IgD-negative memory B cell (primary cell): ENCODE data around the gene FAM170B. TPM values are rescaled to one million over a fixed set of nuclear protein-coding genes. Genes with fewer than 3 reads are reported as not detected.

ENCODE experiments used
- H3K27ac Mint-ChIP-seq, 3 donors: one replicate each; pipeline ENCODE4 v1.8.0; 2020 to 2022; ENCODE audit warnings: mild to moderate bottlenecking in 3 of 3, mixed read lengths in 3 of 3, moderate library complexity in 1 of 3
- H3K27me3 Mint-ChIP-seq: one replicate; pipeline ENCODE4 v1.8.0; 2021; ENCODE audit warnings: mixed read lengths
- H3K36me3 Mint-ChIP-seq: one replicate; pipeline ENCODE4 v1.8.0; 2020; ENCODE audit warnings: mild to moderate bottlenecking, mixed read lengths
- H3K4me1 Mint-ChIP-seq, 3 donors: one replicate each; pipeline ENCODE4 v1.8.0; 2020 to 2022; ENCODE audit warnings: mixed read lengths in 3 of 3, mild to moderate bottlenecking in 1 of 3
- H3K4me3 Mint-ChIP-seq, 4 donors: one replicate each; pipeline ENCODE4 v1.8.0; 2020 to 2022; ENCODE audit warnings: mild to moderate bottlenecking in 4 of 4, mixed read lengths in 4 of 4, moderate library complexity in 3 of 4
- H3K9me3 Mint-ChIP-seq, 3 donors: one replicate each; pipeline ENCODE4 v1.8.0; 2020 to 2021; ENCODE audit warnings: mixed read lengths in 3 of 3, mild to moderate bottlenecking in 1 of 3
- polyA plus RNA-seq: library from polyadenylated mRNA; unstranded; fragments of 300-500 nt; fragmentation: Illumina TruSeq; gene quantifications from one replicate; pipeline ENCODE4 v1.2.3, GENCODE V29; 2021

FAM170B gene
- polyA plus RNA-seq, 1 donor from 2014 or later = not detected

DNA sequence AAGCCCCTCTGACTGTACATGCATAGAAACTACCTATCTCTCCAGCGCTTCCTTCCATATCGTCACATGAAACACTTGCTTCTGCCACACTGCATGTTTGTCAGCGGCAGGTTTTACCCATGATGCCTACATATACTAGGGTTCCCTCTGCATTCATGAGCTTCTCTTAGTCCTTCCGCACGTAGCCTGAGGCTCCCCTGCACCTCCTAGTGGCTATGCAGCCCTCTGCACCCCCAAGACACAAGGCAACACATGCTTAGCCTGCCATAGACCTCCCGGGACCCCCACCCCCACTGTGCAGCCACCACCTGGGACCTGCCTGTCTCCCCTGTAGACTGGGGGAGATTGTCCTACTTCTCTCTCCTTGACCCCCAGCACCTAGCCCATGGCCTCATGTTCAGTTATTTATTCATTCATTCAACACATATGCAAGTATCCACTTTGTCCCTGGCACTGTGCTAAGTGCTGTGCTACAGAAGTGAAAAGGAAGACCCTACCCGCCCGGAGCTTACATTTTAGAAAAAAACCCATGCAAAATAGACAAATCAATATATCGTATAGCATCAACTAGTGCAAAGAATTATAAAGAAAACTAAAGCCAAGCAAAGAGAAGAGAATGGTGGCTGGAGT, 30.9 kb upstream of the FAM170B start:
- Mint-ChIP-seq H3K4me3 (peak overlapping the region in 1 of 4 donors; percentile 71), H3K36me3 (peaks cover 8% of the 10 kb centered on the region), H3K27ac (peak overlapping the region in 1 of 3 donors; percentile 65), H3K4me1 (peaks cover 18 to 20% (median 18%) of the 10 kb centered on the region in 3 donors), H3K9me3 (no peaks in the 10 kb centered on the region), H3K27me3 (no peaks in the 10 kb centered on the region)

GRCh38 chr10:49163741-49164140, 29.9 kb upstream of the FAM170B start:
- Mint-ChIP-seq H3K36me3 (peaks cover 8% of the 10 kb centered on the region), H3K4me3 (no peak overlapping the region), H3K27me3 (no peaks in the 10 kb centered on the region), H3K4me1 (peaks cover 9 to 16% (median 15%) of the 10 kb centered on the region in 3 donors), H3K27ac (no peak overlapping the region), H3K9me3 (no peaks in the 10 kb centered on the region)

GRCh38 chr10:49162761-49163310, 29.0 kb upstream of the FAM170B start:
- H3K9me3 Mint-ChIP-seq = no peaks in the 10 kb centered on the region
- H3K36me3 Mint-ChIP-seq = peaks cover 8% of the 10 kb centered on the region
- H3K4me3 Mint-ChIP-seq = no peak overlapping the region
- peak overlapping the region in 1 of 3 donors; percentile 71 for H3K27ac Mint-ChIP-seq
- peaks cover 8 to 15% (median 12%) of the 10 kb centered on the region in 3 donors for H3K4me1 Mint-ChIP-seq
- H3K27me3 Mint-ChIP-seq = no peaks in the 10 kb centered on the region

DNA sequence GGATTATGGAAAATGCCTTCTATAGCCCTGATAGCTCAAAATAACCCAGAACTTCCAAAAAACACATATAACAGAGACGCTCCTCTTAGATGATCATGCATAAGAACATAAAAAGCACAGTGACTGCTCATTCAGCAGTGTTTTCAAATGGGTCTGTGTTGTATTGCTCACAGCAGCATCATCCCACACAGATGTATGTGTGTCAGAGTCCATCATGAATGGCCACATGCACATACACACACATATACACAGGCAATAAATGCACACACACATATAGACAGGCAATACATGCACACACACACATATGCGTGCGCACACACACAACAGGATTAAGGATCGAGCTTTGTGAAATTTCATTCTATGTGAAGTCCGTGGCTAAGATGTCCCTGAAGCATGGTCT, 28.2 kb upstream of the FAM170B start:
- Mint-ChIP-seq H3K27ac (peak overlapping the region in 1 of 3 donors; percentile 71), H3K27me3 (no peaks in the 10 kb centered on the region), H3K4me3 (no peak overlapping the region), H3K36me3 (peaks cover 8% of the 10 kb centered on the region), H3K4me1 (peaks cover 8 to 17% (median 17%) of the 10 kb centered on the region in 3 donors), H3K9me3 (no peaks in the 10 kb centered on the region)

GRCh38 chr10:49161411-49161997, 27.7 kb upstream of the FAM170B start:
- Mint-ChIP-seq H3K27ac (peak overlapping the region in 1 of 3 donors; percentile 71), H3K9me3 (no peaks in the 10 kb centered on the region), H3K4me3 (no peak overlapping the region), H3K36me3 (peaks cover 8% of the 10 kb centered on the region), H3K4me1 (peaks cover 8 to 17% (median 15%) of the 10 kb centered on the region in 3 donors), H3K27me3 (no peaks in the 10 kb centered on the region)

DNA sequence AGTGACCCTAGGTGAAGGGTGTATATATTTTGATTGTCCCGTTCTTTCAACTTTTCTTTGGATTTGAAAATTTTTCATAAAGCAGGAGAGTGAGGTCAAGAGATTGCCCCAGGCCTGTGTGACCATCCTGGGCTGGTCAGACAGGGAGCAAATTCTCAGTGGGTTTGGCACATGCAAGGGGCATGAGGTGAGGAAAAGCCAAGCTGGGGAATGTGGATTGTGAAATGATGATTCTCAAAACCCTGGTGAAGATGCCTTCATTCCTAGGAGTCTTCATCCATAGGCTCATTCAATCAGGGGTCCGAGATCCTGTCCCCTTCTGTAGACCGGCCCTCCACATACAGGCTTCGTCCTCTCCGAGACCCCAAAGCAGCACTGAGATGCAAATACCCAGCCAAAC, 27.0 kb upstream of the FAM170B start:
- Mint-ChIP-seq H3K9me3 (no peaks in the 10 kb centered on the region), H3K27me3 (no peaks in the 10 kb centered on the region), H3K27ac (no peak overlapping the region), H3K36me3 (peaks cover 6% of the 10 kb centered on the region), H3K4me1 (peaks cover 8 to 15% (median 13%) of the 10 kb centered on the region in 3 donors), H3K4me3 (no peak overlapping the region)

- no peaks in the 10 kb centered on the region for H3K27me3 Mint-ChIP-seq
- H3K4me1 Mint-ChIP-seq = peaks cover 8 to 15% (median 13%) of the 10 kb centered on the region in 3 donors
- no peaks in the 10 kb centered on the region for H3K9me3 Mint-ChIP-seq
- H3K4me3 Mint-ChIP-seq = no peak overlapping the region
- H3K27ac Mint-ChIP-seq = no peak overlapping the region
- H3K36me3 Mint-ChIP-seq = peaks cover 8% of the 10 kb centered on the region
Measured at GRCh38 chr10:49160110-49160509, 26.3 kb upstream of the FAM170B start.

- H3K36me3 Mint-ChIP-seq = peaks cover 12% of the 10 kb centered on the region
Measured at GRCh38 chr10:49158915-49159314, 25.1 kb upstream of the FAM170B start.

GRCh38 chr10:49158404-49158803, 24.6 kb upstream of the FAM170B start:
- no peak overlapping the region for H3K4me3 Mint-ChIP-seq
- no peaks in the 10 kb centered on the region for H3K27me3 Mint-ChIP-seq
- H3K4me1 Mint-ChIP-seq = peaks cover 0 to 6% (median 5%) of the 10 kb centered on the region in 3 donors
- H3K36me3 Mint-ChIP-seq = peaks cover 12% of the 10 kb centered on the region
- H3K27ac Mint-ChIP-seq = no peak overlapping the region
- no peaks in the 10 kb centered on the region for H3K9me3 Mint-ChIP-seq

More at GRCh38 chr10:49158915-49159314, 25.1 kb upstream of the FAM170B start:
- no peak overlapping the region for H3K27ac Mint-ChIP-seq
- H3K4me3 Mint-ChIP-seq = no peak overlapping the region
- peaks cover 0 to 6% (median 5%) of the 10 kb centered on the region in 3 donors for H3K4me1 Mint-ChIP-seq
- H3K9me3 Mint-ChIP-seq = no peaks in the 10 kb centered on the region
- H3K27me3 Mint-ChIP-seq = no peaks in the 10 kb centered on the region

- no peak overlapping the region for H3K27ac Mint-ChIP-seq
- peak overlapping the region in 1 of 4 donors; percentile 38 for H3K4me3 Mint-ChIP-seq
- no peaks in the 10 kb centered on the region for H3K27me3 Mint-ChIP-seq
- H3K4me1 Mint-ChIP-seq = peaks cover 0 to 13% (median 5%) of the 10 kb centered on the region in 3 donors
- peaks cover 12% of the 10 kb centered on the region for H3K36me3 Mint-ChIP-seq
- no peaks in the 10 kb centered on the region for H3K9me3 Mint-ChIP-seq
Measured at GRCh38 chr10:49157229-49157628, 23.4 kb upstream of the FAM170B start.

- H3K27ac Mint-ChIP-seq = no peak overlapping the region
- H3K4me3 Mint-ChIP-seq = no peak overlapping the region
- peaks cover 0 to 14% (median 6%) of the 10 kb centered on the region in 3 donors for H3K4me1 Mint-ChIP-seq
- peaks cover 12% of the 10 kb centered on the region for H3K36me3 Mint-ChIP-seq
- H3K9me3 Mint-ChIP-seq = no peaks in the 10 kb centered on the region
- H3K27me3 Mint-ChIP-seq = peaks cover 1% of the 10 kb centered on the region
Measured at GRCh38 chr10:49154641-49155040, 20.8 kb upstream of the FAM170B start.

DNA sequence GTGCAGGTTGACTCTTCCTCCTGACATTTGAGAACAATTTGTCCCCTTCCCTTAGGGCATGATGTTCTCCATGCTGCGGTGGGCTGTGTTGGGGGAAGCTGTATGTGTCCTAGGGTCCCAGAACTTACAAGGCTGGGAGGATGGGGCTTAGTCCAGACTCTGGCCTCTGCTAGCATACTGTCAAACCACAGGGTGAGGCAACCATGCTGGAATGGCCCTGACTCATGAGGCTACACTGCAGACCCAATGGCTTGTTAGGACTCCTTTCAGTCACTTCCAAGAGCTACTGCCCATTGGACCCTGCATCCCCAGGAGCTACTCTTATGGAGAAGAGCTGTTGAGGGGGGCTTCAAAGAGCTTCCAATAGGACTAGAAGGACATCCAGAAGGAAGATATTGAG, 20.1 kb upstream of the FAM170B start:
- H3K9me3 Mint-ChIP-seq = no peaks in the 10 kb centered on the region
- no peak overlapping the region for H3K4me3 Mint-ChIP-seq
- H3K4me1 Mint-ChIP-seq = peaks cover 0 to 14% (median 6%) of the 10 kb centered on the region in 3 donors
- H3K36me3 Mint-ChIP-seq = peaks cover 12% of the 10 kb centered on the region
- H3K27ac Mint-ChIP-seq = no peak overlapping the region
- peaks cover 1% of the 10 kb centered on the region for H3K27me3 Mint-ChIP-seq

GRCh38 chr10:49153115-49153514, 19.3 kb upstream of the FAM170B start:
- Mint-ChIP-seq H3K36me3 (peaks cover 12% of the 10 kb centered on the region), H3K27me3 (peaks cover 2% of the 10 kb centered on the region), H3K9me3 (peaks cover 0 to 2% (median 2%) of the 10 kb centered on the region in 3 donors), H3K4me3 (no peak overlapping the region), H3K4me1 (peaks cover 0 to 14% (median 6%) of the 10 kb centered on the region in 3 donors), H3K27ac (no peak overlapping the region)

DNA sequence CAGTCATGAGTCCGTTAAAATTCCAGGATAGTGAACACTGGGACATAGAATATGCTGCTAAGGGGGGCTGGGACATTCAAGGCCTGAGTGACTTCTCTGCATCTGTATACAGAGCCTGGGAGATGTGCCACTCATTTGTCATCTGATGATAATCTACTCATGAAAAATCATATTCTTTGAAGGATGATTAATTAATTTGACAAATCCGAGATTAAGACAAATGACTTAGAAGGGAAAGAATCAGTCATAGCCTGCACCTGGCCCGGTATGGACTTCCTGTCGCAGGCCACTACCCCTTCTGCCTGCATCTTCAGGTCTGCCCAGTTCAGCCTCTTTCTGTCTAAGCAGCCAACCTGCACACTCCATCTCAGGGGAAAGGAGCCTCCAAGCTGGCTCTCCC, 18.8 kb upstream of the FAM170B start:
- H3K9me3 Mint-ChIP-seq = peaks cover under 1 to 5% (median 3%) of the 10 kb centered on the region in 3 donors
- H3K27me3 Mint-ChIP-seq = peaks cover 3% of the 10 kb centered on the region
- H3K4me3 Mint-ChIP-seq = no peak overlapping the region

GRCh38 chr10:49152037-49152436, 18.2 kb upstream of the FAM170B start:
- Mint-ChIP-seq H3K27me3 (peaks cover 4% of the 10 kb centered on the region), H3K36me3 (peaks cover 12% of the 10 kb centered on the region)

More for the DNA sequence above, 18.8 kb upstream of the FAM170B start:
- H3K36me3 Mint-ChIP-seq = peaks cover 12% of the 10 kb centered on the region
- no peak overlapping the region for H3K27ac Mint-ChIP-seq
- peaks cover 0 to 12% (median 6%) of the 10 kb centered on the region in 3 donors for H3K4me1 Mint-ChIP-seq

More at GRCh38 chr10:49152037-49152436, 18.2 kb upstream of the FAM170B start:
- no peak overlapping the region for H3K27ac Mint-ChIP-seq
- H3K9me3 Mint-ChIP-seq = peaks cover 1 to 8% (median 7%) of the 10 kb centered on the region in 3 donors
- peaks cover 0 to 9% (median 3%) of the 10 kb centered on the region in 3 donors for H3K4me1 Mint-ChIP-seq
- no peak overlapping the region for H3K4me3 Mint-ChIP-seq
